Endothelial cell of hepatic sinusoid (primary cell): ENCODE measurements around the gene DISP1.
"Not testable (repeated sequence)": the region's sequence is repeated elsewhere in the genome, so short reads cannot be mapped to it uniquely, and the experiment has no call there.

Source experiments
- in situ Hi-C: cut with HindIII; loops from 2 replicates; pipeline ENCODE4 v1.10.0; 2017; ENCODE audit warnings: low sequenced_read_pairs

The DISP1 gene

DNA sequence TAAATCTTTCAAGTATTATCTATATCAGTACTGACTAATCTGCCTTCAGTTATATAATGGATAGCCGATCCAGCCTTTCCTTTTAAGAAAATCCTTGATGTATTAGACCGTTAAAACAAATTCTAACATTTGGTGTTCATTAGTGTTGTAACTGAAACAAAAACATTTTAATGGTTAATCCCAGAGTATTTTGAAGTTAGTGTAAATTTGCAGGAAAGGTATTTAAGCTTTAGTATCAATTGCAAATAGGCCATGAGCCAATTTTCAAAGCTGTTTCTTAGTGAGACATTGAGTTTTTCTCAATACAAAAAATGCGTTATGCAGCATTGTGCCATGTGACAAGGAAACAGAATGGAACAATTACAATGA, 29.6 kb downstream of the DISP1 start:
- in situ Hi-C loops, result no loop called here

DNA sequence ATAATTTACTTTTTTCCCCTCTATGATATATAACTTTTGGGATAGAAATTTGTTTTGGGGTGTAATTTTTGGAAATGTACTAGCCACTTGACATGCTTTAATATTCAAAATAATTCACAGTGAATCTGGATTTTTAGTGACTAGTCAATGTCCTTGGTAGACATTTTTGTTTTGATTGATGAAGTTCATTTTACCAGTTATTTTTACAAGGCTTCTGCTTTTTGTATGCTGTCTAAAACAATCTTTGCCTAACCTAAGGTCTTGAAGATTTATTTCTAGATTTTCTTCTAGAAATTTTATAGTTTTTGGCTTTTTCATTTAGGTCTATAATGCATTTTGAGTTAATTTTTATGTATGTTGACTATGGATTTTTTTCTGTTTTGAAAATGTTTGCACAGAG, 30.9 kb downstream of the DISP1 start:
- in situ Hi-C loops, result no loop called here

DNA sequence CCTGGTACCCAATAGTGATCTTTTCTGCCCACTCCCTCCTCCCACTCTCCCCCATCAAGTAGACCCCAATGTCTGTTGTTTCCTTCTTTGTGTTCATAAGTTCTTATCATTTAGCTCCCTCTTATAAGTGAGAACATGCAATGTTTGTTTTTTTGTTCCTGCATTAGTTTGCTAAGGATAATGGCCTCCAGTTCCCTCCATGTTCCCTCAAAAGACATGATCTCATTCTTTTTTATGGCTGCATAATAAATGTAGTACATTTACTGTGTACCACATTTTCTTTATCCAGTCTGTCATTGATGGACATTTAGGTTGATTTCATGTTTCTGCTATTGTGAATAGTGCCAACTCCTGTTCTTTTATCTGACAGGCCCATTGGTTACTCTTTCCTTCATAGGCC, 35.7 kb downstream of the DISP1 start:
- in situ Hi-C loops, result not testable (repeated sequence)

DNA sequence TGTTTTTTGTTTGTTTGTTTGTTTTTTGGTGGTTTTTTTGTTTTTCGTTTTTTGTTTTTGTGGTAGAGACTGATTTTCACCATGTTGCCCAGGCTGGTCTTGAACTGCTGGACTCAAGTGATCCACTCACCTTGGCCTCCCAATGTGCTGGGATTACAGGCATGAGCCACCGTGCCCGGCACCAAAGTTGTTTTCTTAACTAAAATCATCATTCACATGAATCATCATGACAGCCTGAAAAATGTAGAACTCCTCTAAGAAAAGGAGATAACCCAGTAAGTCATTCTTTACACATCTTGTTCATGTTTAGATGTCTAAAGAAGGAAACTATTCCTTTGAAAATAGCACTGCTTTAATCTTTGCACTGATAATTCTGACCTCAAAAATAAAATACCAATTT, 37.5 kb downstream of the DISP1 start:
- in situ Hi-C loops, result no loop called here

DNA sequence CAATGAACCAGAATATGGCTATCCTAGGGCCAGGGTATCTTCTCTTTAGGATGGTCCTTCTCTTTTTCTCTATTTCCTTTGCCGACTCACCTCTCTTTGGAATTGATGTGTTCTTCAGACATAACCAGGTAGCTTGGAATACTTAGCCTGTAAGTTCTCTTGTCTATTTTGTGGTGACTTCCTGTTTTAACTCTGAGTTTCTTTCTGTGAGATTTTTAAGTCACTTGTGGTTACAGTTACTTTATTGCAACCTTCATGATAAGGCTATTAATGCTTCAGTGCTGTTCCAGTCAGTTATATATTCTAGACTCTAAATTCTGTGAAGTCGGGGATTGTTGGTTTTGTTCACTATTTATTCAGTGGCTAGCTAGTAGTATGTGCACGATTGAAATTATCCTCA, 46.2 kb downstream of the DISP1 start:
- in situ Hi-C loops, result no loop called here
